Measurements from ENCODE around the gene PIAS4.
A peak's percentile ranks its signal among the peaks of the same experiment; 100 is the strongest.

Gene PIAS4

DNA sequence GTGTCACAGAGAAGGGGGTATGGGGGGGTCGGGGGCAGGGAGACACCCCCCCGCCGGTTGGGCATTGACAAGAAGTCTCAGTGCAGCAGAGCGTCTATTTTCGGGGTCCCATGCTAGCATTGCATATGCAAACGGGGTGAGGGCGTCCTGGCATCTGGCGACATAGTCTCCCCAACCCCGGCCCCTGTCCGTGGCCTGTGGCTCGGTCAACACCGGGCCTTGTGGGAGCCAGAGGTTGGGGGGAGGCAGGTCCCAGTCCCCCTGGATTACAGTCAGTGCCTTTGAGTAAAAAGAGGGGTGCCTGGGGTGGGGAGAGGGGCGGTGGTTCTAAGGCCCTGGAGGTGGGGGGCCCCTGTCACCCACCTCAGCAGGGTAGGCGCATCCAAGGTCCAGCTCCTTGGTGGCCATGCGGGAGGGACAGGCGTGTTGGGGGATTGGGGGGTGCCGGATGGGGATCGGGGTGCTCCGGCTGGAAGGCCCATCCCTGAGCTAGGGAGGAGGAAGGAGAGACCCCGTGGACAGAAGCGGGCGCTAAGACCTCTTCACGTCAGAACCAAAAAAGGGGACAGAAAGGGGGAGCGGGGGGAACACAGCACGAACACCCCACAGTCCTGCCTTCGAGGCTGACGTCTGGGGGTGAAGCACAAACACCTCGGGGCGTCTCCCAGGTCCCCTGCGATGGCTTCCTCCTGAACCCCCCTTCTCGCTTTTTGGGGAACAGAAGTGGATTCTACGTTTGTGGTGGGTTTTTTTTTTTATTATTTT is 38.2 kb downstream of the PIAS4 start:
- POLR2A ChIA-PET, result no interaction called here
- Histone ChIP-seq H3K36me3 (ENCODE audit: control insufficient read depth in 4 of 4, insufficient read depth in 4 of 4, low read length in 3 of 4) (peaks cover 0 to 55% (median 31%) of the 10 kb centered on the region in 4 experiments), H3K9me3 (ENCODE audit: control extremely low read depth in 1 of 5, control insufficient read depth in 4 of 5, insufficient read depth in 2 of 5, low read depth in 1 of 5, low read length in 4 of 5) (no peaks in the 10 kb centered on the region), H3K4me3 (ENCODE audit: control insufficient read depth in 1 of 7, extremely low read depth in 1 of 7, insufficient read depth in 4 of 7, low read depth in 2 of 7, low read length in 6 of 7) (no peak overlapping the region), H3K27ac (ENCODE audit: insufficient read depth in 1 of 2, low read depth in 1 of 2, low read length in 2 of 2, poor library complexity in 1 of 2, severe bottlenecking in 2 of 2) (no peak overlapping the region), H3K27me3 (replicated peaks in 2 of 5; ENCODE audit: control insufficient read depth in 4 of 5, insufficient read depth in 5 of 5, low read length in 4 of 5) (no peaks in the 10 kb centered on the region), H3K4me1 (ENCODE audit: control extremely low read depth in 1 of 4, control insufficient read depth in 4 of 4, insufficient read depth in 4 of 4, low read length in 3 of 4) (no peaks in the 10 kb centered on the region)
- 96% methylated on average over 15 of the region's 32 CpGs for WGBS (ENCODE audit: insufficient coverage)
- CTCF ChIA-PET, result no interaction called here
- no peak for DNase-seq

GRCh38 chr19:4046362-4046691 is 38.8 kb downstream of the PIAS4 start:
- H3K27me3 ChIP-seq (replicated peaks in 2 of 5; ENCODE audit: control insufficient read depth in 4 of 5, insufficient read depth in 5 of 5, low read length in 4 of 5), result no peaks in the 10 kb centered on the region
- no CpG with 5 or more reads among the region's 7 CpGs for WGBS (ENCODE audit: insufficient coverage)
- H3K36me3 ChIP-seq (ENCODE audit: control insufficient read depth in 4 of 4, insufficient read depth in 4 of 4, low read length in 3 of 4), result peaks cover 0 to 57% (median 35%) of the 10 kb centered on the region in 4 experiments
- no peak for DNase-seq
- H3K4me3 ChIP-seq (ENCODE audit: control insufficient read depth in 1 of 7, extremely low read depth in 1 of 7, insufficient read depth in 4 of 7, low read depth in 2 of 7, low read length in 6 of 7), result no peak overlapping the region
- no peak overlapping the region for H3K27ac ChIP-seq (ENCODE audit: insufficient read depth in 1 of 2, low read depth in 1 of 2, low read length in 2 of 2, poor library complexity in 1 of 2, severe bottlenecking in 2 of 2)
- H3K4me1 ChIP-seq (ENCODE audit: control extremely low read depth in 1 of 4, control insufficient read depth in 4 of 4, insufficient read depth in 4 of 4, low read length in 3 of 4), result peaks cover 0 to 1% (median 0%) of the 10 kb centered on the region in 4 experiments
- H3K9me3 ChIP-seq (ENCODE audit: control extremely low read depth in 1 of 5, control insufficient read depth in 4 of 5, insufficient read depth in 2 of 5, low read depth in 1 of 5, low read length in 4 of 5), result no peaks in the 10 kb centered on the region
- ChIA-PET CTCF (no interaction called here), POLR2A (no interaction called here)

DNA sequence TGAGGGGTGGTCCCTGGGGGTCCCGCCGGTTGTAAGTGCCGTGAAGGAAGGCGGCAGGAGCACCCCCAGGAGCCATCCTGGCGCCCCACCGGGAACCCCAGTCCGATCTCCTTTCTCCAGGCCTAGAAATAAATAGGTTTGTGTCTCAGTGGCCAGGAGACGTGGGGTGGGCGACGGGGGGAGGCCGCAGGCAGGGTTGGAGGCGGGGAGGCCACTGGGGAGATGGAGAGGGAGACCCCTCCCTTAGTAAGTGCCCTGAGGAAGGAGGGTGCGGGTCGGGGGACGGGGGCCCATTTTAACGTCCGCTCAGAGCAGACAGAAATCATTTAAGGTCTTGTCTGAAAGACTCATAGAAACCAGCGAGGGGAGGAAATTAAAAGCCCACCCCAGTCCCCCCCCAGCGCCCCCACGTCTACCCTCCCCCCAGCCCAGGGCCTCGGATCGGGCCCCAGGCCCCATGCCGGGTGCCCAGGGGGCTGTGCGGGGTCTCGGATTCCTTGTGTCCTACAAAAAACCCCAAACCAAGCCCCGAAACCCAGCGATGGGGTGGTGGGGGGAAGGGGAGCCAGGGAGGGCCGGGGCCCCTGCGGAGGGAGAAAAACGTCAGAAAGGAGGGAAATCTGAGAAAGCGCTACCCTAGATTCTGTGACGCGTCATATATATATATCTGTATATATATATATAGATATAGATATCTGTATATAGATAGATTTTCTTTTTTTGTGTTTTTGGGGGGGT is 39.6 kb downstream of the PIAS4 start:
- ChIA-PET POLR2A (no interaction called here), CTCF (no interaction called here)
- WGBS (ENCODE audit: insufficient coverage), result 95% methylated on average over 17 of the region's 33 CpGs
- peaks cover 0 to 58% (median 41%) of the 10 kb centered on the region in 4 experiments for H3K36me3 ChIP-seq (ENCODE audit: control insufficient read depth in 4 of 4, insufficient read depth in 4 of 4, low read length in 3 of 4)
- H3K27me3 ChIP-seq (replicated peaks in 2 of 5; ENCODE audit: control insufficient read depth in 4 of 5, insufficient read depth in 5 of 5, low read length in 4 of 5), result no peaks in the 10 kb centered on the region
- no peak overlapping the region for H3K27ac ChIP-seq (ENCODE audit: insufficient read depth in 1 of 2, low read depth in 1 of 2, low read length in 2 of 2, poor library complexity in 1 of 2, severe bottlenecking in 2 of 2)
- H3K9me3 ChIP-seq (ENCODE audit: control extremely low read depth in 1 of 5, control insufficient read depth in 4 of 5, insufficient read depth in 2 of 5, low read depth in 1 of 5, low read length in 4 of 5), result no peaks in the 10 kb centered on the region
- peaks cover 0 to 7% (median 1%) of the 10 kb centered on the region in 4 experiments for H3K4me1 ChIP-seq (ENCODE audit: control extremely low read depth in 1 of 4, control insufficient read depth in 4 of 4, insufficient read depth in 4 of 4, low read length in 3 of 4)
- H3K4me3 ChIP-seq (ENCODE audit: control insufficient read depth in 1 of 7, extremely low read depth in 1 of 7, insufficient read depth in 4 of 7, low read depth in 2 of 7, low read length in 6 of 7), result no peak overlapping the region
- no peak for DNase-seq

DNA sequence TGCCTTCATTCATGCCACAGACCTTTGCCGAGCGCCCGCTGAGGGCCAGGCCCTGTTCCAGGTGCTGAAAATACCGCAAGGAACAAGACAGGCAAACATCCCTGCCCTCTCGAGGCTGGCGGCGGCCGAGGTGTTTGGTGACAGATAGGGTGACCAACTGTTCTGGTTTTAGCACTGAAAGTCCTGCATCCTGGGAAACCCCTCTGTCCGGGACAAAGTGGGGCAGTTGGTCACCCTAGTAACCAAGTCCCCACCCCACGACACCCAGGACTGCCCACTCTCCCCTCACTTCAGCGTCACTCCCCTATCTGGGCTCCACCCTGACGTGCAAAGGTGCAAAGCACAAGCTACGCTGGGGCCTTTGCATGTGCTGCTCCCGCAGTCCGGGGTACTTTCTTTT is 41.9 kb downstream of the PIAS4 start:
- Histone ChIP-seq H3K27ac (ENCODE audit: insufficient read depth in 1 of 2, low read depth in 1 of 2, low read length in 2 of 2, poor library complexity in 1 of 2, severe bottlenecking in 2 of 2) (no peak overlapping the region), H3K4me1 (ENCODE audit: control extremely low read depth in 1 of 4, control insufficient read depth in 4 of 4, insufficient read depth in 4 of 4, low read length in 3 of 4) (peaks cover 0 to 15% (median 13%) of the 10 kb centered on the region in 4 experiments), H3K9me3 (ENCODE audit: control extremely low read depth in 1 of 5, control insufficient read depth in 4 of 5, insufficient read depth in 2 of 5, low read depth in 1 of 5, low read length in 4 of 5) (no peaks in the 10 kb centered on the region), H3K36me3 (ENCODE audit: control insufficient read depth in 4 of 4, insufficient read depth in 4 of 4, low read length in 3 of 4) (peaks cover 9 to 70% (median 53%) of the 10 kb centered on the region in 4 experiments), H3K4me3 (ENCODE audit: control insufficient read depth in 1 of 7, extremely low read depth in 1 of 7, insufficient read depth in 4 of 7, low read depth in 2 of 7, low read length in 6 of 7) (no peak overlapping the region), H3K27me3 (replicated peaks in 2 of 5; ENCODE audit: control insufficient read depth in 4 of 5, insufficient read depth in 5 of 5, low read length in 4 of 5) (no peaks in the 10 kb centered on the region)
- ChIA-PET POLR2A (interaction anchor here (0.6 kb wide), 1 partner anchor 62 kb away, joined by 6 read pairs; no protein-coding TSS in a partner anchor), CTCF (interaction anchor here (1.6 kb wide), 1 partner anchor 11 kb away, joined by 3 read pairs; no protein-coding TSS in a partner anchor)
- DNase-seq, result no peak
- WGBS (ENCODE audit: insufficient coverage), result 91% methylated on average over 14 of the region's 15 CpGs

GRCh38 chr19:4051175-4052101 is 43.9 kb downstream of the PIAS4 start:
- Histone ChIP-seq H3K27ac (ENCODE audit: insufficient read depth in 1 of 2, low read depth in 1 of 2, low read length in 2 of 2, poor library complexity in 1 of 2, severe bottlenecking in 2 of 2) (peak overlapping the region in 1 of 2 experiments; percentile 49), H3K4me3 (ENCODE audit: control insufficient read depth in 1 of 7, extremely low read depth in 1 of 7, insufficient read depth in 4 of 7, low read depth in 2 of 7, low read length in 6 of 7) (no peak overlapping the region), H3K9me3 (ENCODE audit: control extremely low read depth in 1 of 5, control insufficient read depth in 4 of 5, insufficient read depth in 2 of 5, low read depth in 1 of 5, low read length in 4 of 5) (no peaks in the 10 kb centered on the region), H3K4me1 (ENCODE audit: control extremely low read depth in 1 of 4, control insufficient read depth in 4 of 4, insufficient read depth in 4 of 4, low read length in 3 of 4) (peaks cover 0 to 15% (median 13%) of the 10 kb centered on the region in 4 experiments), H3K27me3 (replicated peaks in 2 of 5; ENCODE audit: control insufficient read depth in 4 of 5, insufficient read depth in 5 of 5, low read length in 4 of 5) (no peaks in the 10 kb centered on the region), H3K36me3 (ENCODE audit: control insufficient read depth in 4 of 4, insufficient read depth in 4 of 4, low read length in 3 of 4) (peaks cover 11 to 70% (median 52%) of the 10 kb centered on the region in 4 experiments)
- peak in 2 of 3 donors; percentile 48 to 50 for DNase-seq
- ChIA-PET POLR2A (interaction anchor here (1.2 kb wide), 1 partner anchor 17 kb away, joined by 3 read pairs; no protein-coding TSS in a partner anchor), CTCF (no interaction called here)
- 87% methylated on average over 6 of the region's 15 CpGs for WGBS (ENCODE audit: insufficient coverage)

DNA sequence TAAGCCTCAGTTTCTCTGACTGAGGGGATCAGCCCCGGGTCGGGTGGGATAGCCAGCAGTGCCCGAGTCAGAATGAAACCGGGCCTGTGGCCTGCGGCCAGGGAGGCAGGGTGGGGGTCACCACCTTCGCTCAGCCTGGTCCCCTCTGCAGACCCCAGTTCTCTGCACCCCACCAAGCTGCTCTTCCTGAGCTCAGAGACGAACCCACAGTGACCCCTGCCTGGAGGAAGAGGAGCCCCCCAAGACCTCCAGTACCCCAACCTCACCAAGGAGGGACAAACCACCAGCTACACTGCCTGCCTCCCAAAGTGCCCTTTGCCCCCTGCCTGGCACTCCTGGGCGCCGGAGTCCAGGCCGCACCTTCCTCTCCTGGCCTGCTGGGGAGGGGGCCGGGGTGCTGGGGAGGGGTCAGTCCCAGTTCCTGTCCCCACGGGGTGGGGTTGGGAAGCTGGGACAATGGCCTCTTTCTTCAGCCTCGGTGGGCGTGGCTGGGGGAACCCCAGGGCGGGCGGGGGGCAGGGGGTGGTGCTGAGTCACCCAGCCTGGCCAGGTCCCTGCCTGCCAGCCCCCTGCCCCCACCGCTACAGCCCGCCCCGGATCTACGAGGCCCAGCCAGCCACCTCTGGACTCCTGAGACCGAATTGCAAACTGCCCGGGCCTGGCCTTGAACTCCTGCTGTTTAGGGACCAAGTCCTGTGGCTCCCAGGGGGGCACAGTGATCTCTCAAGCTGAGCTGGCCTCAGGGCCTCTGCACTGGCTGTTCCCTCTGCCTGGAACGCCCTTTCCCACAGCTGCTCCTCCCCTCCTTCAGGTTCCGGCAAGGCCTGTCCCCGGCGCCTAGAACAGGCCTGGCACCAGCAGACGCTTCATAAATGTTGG is 44.8 kb downstream of the PIAS4 start:
- Histone ChIP-seq H3K27ac (ENCODE audit: insufficient read depth in 1 of 2, low read depth in 1 of 2, low read length in 2 of 2, poor library complexity in 1 of 2, severe bottlenecking in 2 of 2) (peak overlapping the region; percentile 25 to 29), H3K27me3 (replicated peaks in 2 of 5; ENCODE audit: control insufficient read depth in 4 of 5, insufficient read depth in 5 of 5, low read length in 4 of 5) (no peaks in the 10 kb centered on the region), H3K9me3 (ENCODE audit: control extremely low read depth in 1 of 5, control insufficient read depth in 4 of 5, insufficient read depth in 2 of 5, low read depth in 1 of 5, low read length in 4 of 5) (no peaks in the 10 kb centered on the region), H3K4me1 (ENCODE audit: control extremely low read depth in 1 of 4, control insufficient read depth in 4 of 4, insufficient read depth in 4 of 4, low read length in 3 of 4) (peaks cover 0 to 15% (median 13%) of the 10 kb centered on the region in 4 experiments), H3K36me3 (ENCODE audit: control insufficient read depth in 4 of 4, insufficient read depth in 4 of 4, low read length in 3 of 4) (peaks cover 11 to 66% (median 50%) of the 10 kb centered on the region in 4 experiments), H3K4me3 (ENCODE audit: control insufficient read depth in 1 of 7, extremely low read depth in 1 of 7, insufficient read depth in 4 of 7, low read depth in 2 of 7, low read length in 6 of 7) (peak overlapping the region in 1 of 7 experiments; percentile 25)
- POLR2A ChIA-PET, result no interaction called here
- WGBS (ENCODE audit: insufficient coverage), result 30% methylated on average over 10 of the region's 27 CpGs
- peak in 2 of 3 donors; percentile 58 to 62 for DNase-seq
- CTCF ChIA-PET, result no interaction called here
